GM12875 (cell line): ENCODE data around the gene MXRA8.

Source experiments
- H3K4me3 ChIP-seq: one replicate; pipeline ENCODE4 v1.5.1; 2011; ENCODE audit warnings: low read depth, low read length, control low read depth
- TF ChIP-seq, protein P1 (sequence below): IDR thresholded peaks from 2 replicates; pipeline ENCODE4 v1.5.1; 2011; ENCODE audit warnings: low read depth, mild to moderate bottlenecking, control low read depth, inconsistent platforms, low read length, moderate library complexity, borderline replicate concordance; ENCODE audit not compliant: insufficient read depth

Gene MXRA8

DNA sequence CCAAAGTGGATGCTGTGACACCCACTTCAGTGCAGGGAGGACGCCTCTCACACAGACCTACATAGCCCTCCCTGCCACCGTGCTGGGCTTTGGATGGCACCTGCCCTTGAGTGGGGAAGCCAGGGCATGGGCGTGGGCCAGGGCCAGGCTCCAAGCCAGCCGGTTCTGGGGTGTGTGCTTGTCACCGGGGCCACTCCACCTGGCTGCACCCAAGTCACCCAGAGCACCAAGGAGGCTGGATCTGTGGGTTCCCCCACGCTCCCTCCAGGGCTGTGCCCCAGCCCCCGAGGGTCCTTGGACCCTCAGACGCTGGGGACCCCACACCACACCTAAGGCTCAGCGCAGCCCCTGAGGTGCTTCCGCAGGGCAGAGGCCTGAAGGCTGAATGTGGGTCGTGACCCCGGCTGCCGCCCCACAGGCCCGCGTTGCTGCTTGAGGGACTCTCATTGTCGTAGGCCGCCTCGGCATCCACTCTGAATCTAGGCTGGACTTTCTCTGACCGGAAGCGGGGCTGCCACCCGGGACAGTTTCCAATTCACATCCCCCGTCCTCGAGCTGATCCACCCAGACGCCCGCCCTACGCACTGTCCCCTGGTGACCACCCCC lies 1.5 kb downstream of the MXRA8 start:
- H3K4me3 ChIP-seq: no peak overlapping the region
- TF ChIP-seq, protein P1, sequence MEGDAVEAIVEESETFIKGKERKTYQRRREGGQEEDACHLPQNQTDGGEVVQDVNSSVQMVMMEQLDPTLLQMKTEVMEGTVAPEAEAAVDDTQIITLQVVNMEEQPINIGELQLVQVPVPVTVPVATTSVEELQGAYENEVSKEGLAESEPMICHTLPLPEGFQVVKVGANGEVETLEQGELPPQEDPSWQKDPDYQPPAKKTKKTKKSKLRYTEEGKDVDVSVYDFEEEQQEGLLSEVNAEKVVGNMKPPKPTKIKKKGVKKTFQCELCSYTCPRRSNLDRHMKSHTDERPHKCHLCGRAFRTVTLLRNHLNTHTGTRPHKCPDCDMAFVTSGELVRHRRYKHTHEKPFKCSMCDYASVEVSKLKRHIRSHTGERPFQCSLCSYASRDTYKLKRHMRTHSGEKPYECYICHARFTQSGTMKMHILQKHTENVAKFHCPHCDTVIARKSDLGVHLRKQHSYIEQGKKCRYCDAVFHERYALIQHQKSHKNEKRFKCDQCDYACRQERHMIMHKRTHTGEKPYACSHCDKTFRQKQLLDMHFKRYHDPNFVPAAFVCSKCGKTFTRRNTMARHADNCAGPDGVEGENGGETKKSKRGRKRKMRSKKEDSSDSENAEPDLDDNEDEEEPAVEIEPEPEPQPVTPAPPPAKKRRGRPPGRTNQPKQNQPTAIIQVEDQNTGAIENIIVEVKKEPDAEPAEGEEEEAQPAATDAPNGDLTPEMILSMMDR: no peak

DNA sequence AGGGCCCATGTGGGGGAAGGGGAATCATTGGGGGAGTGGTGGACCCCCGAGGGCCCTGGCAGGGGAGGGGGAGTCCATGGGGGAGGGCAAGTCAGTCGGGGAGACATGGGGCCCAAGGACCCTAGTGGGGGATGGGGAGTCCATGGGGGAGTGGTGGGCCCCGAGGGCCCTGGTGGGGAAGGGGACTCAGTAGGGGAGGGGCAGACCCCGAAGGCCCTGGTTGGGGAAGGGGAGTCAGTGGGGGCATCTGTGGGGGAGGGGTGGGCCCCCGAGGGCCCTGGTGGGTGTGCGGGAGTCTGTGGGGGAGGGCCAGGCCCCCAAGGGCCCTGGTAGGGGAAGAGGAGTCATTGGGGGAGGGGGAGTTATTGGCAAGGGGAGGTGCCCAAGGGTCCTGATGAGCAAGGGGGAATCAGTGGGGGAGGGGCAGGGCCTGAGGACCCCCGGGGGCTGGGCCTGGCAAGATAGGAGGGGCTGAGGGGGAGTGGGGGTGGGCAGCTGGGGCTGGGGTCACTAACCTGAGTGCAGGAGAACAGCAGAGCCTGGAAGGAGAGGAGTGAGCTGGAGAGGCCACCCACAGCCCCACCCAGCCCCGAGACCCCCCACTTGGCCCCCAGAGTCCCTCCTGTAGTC lies 2.1 kb downstream of the MXRA8 start:
- TF ChIP-seq, protein P1: no peak
- H3K4me3 ChIP-seq: no peak overlapping the region

DNA sequence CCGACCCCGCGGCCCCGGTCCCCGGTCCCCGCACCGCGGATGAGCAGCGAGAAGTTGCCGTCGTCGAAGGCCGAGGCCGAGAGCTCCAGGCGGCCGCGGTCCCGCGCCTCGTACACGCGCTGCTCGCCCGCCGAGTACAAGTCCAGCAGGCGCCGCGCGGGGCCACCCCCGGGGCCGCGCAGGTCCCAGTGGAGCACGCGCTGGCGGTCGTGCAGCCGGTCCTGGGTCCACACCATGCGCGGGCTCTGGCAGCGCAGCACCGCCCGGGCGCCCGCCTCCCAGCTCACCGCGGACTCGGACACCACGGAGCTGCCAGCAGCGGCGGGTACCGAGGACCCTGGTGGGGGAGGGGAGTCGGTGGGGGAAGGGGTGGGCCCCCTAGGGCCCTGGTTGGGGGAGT lies 2.9 kb downstream of the MXRA8 start:
- no peak overlapping the region for H3K4me3 ChIP-seq

DNA sequence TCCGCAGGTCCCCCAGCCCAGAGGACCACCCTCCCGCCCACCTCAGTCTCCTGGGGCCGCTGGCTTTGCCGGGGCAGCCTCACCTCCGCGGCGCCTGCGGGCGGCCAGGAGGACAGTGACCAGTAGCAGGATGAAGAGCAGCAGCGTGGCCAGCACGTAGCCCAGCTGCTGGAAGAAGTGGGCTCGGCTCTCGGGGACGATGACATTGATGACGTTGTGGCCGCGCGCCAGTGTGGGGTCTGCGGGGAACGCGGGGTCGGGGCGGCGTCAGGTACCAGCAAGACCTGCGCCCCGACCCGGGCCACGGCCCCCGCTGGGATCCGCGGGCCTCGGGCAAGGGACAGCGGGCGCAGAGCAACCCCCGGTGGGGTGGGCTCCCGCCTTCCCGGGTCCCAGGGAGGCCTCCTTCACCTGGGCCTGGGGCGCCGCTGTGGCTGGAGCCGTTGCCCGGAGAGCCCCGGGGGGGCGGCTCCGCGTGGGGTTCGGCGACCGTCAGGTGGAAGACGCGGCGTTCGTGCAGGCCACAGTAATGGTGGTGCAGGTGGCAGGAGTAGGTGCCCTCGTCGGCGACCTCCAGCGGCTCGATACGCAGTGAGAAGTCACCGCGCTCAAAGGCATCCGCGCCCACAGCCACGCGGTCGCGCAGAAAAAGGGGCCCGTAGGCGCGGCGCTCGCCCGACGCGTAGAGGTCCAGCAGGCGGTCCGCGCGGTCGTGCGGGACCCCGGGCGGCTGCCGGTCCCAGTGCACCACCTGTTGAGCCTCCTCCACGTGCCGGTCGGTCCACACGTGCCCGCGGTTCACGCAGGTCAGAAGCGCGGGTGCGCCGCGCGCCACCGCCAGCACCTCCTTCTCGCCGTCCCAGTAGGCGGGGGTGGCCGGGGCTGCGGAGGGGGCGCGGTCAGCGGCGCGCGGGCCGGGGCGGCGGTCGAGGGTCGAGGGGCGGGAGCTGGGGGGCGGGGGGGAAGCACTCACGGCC lies 3.8 kb downstream of the MXRA8 start:
- H3K4me3 ChIP-seq: no peak overlapping the region
- TF ChIP-seq, protein P1: no peak

More for the DNA sequence above, 2.9 kb downstream of the MXRA8 start:
- TF ChIP-seq, protein P1: no peak

DNA sequence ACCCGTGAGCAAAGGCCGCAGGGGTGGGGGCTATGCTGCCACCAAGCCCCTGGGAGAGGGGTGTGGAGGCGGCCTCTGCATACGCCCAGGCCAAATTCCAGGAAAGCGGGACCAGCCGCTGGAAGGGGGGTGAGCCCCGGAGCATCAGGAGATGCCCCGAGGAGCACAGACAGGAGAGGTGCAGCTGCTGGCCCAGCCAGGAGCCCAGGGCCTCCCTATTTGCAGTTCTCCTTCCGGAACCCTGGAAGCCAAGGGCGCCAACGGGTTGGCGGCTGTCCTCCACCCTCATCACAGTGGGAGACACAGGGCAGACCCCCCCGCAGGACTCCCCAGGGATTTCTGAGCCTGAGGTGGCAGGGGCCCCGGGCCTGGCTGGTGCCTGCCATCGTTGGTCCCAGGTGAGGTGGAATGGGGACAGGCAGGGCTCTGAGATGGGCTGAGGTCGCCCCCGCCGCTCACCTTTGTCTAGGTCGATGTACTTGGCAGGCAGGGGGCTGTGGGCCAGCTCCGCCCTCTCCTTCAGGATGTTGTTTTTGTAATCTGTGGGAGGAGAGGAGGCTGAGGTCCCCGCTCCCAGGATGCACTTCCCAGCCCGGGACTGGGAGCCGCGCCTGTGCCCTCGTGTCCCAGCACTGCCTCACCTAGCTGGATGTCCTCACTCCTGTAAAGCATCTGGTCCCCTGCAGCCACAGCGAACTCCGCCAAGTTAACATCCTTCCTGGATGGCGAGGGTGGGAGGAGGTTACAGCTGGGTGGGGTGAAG lies 4.8 kb downstream of the MXRA8 start:
- no peak overlapping the region for H3K4me3 ChIP-seq
- TF ChIP-seq, protein P1: no peak

DNA sequence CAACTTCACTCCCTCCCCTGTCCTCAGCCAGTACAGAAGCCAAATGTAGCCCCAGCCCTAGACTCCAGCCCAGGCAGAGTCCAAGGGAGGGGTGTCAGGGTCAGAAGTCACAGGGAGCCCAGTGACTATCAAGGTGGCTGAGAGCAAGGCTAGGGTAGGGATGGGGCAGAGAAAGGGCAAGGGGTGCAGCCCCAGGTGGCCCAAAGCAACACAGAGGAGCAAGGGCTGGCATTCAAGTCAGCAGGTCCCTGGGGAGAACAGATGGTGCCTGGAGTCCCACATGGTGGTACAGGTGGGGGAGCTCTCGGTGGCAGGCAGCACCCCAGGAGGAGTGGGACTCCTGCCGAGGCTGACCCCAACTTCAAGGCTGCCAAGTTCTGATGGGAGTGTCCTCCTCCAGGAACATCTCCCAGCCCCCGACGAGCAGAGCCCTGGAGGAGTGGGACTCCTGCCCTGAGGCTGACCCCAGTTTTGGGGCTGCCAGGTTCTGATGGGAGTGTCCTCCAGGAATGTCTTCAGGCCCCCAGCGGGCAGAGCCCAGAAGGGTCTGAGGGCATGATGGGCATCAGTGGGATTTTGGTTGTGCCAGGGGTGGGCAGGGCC lies 5.5 kb downstream of the MXRA8 start:
- H3K4me3 ChIP-seq: no peak overlapping the region
- TF ChIP-seq, protein P1: no peak
